ENCODE measurements around the gene TBL1XR1.
"Not testable (repeated sequence)": the region's sequence is repeated elsewhere in the genome, so short reads cannot be mapped to it uniquely, and the experiment has no call there.

TBL1XR1 gene

GRCh38 chr3:177206936-177207335 is 9.7 kb upstream of the TBL1XR1 start:
- no peak for DNase-seq

GRCh38 chr3:177203689-177204395 is 6.6 kb upstream of the TBL1XR1 start:
- no peak for DNase-seq

- not testable (repeated sequence) for DNase-seq
Observed at GRCh38 chr3:177203016-177203415, 5.7 kb upstream of the TBL1XR1 start.

GRCh38 chr3:177201700-177202397 is 4.6 kb upstream of the TBL1XR1 start:
- DNase-seq: peak; percentile 71

GRCh38 chr3:177199206-177199760 is 2.0 kb upstream of the TBL1XR1 start:
- DNase-seq: no peak

GRCh38 chr3:177197727-177198460 is 612 bp upstream of the TBL1XR1 start:
- DNase-seq: peak; percentile 59

- DNase-seq: peak; percentile 46
Observed at GRCh38 chr3:177196456-177197040, 734 bp downstream of the TBL1XR1 start.

GRCh38 chr3:177196008-177196455 is 1.2 kb downstream of the TBL1XR1 start:
- no peak for DNase-seq

- no peak for DNase-seq
Observed at GRCh38 chr3:177195242-177195991, 1.9 kb downstream of the TBL1XR1 start.

GRCh38 chr3:177194299-177194698 is 3.0 kb downstream of the TBL1XR1 start:
- no peak for DNase-seq

- DNase-seq: no peak
Observed at GRCh38 chr3:177193688-177194268, 3.5 kb downstream of the TBL1XR1 start.

- DNase-seq: not testable (repeated sequence)
Observed at GRCh38 chr3:177193275-177193674, 4.0 kb downstream of the TBL1XR1 start.

- no peak for DNase-seq
Observed at GRCh38 chr3:177190756-177191681, 6.3 kb downstream of the TBL1XR1 start.

GRCh38 chr3:177190184-177190583 is 7.1 kb downstream of the TBL1XR1 start:
- DNase-seq: not testable (repeated sequence)

GRCh38 chr3:177188325-177188724 is 9.0 kb downstream of the TBL1XR1 start:
- not testable (repeated sequence) for DNase-seq

GRCh38 chr3:177186306-177186705 is 11.0 kb downstream of the TBL1XR1 start:
- no peak for DNase-seq

GRCh38 chr3:177185035-177185574 is 12.2 kb downstream of the TBL1XR1 start:
- no peak for DNase-seq

- DNase-seq: peak; percentile 48
Observed at GRCh38 chr3:177184602-177185001, 12.7 kb downstream of the TBL1XR1 start.

- no peak for DNase-seq
Observed at GRCh38 chr3:177182352-177182751, 14.9 kb downstream of the TBL1XR1 start.

- DNase-seq: no peak
Observed at GRCh38 chr3:177181418-177181817, 15.9 kb downstream of the TBL1XR1 start.

All from stimulated activated CD4-positive, alpha-beta T cell treated with anti-CD3 and anti-CD28 coated beads, Interleukin-1b, Interleukin-23, amount 100 ng/mL, for 48 hours (primary cell).